GF-D8 (cell line): Measurements from ENCODE around the gene HIF1AN.
"Not testable (repeated sequence)": the region's sequence is repeated elsewhere in the genome, so short reads cannot be mapped to it uniquely, and the experiment has no call there.

Experiments
- DNase-seq: peaks from one replicate; lab custom pipeline; 2025; lab: John Stamatoyannopoulos, UW

HIF1AN gene

GRCh38 chr10:100567249-100567648 lies 31.5 kb downstream of the HIF1AN start:
- no peak for DNase-seq

GRCh38 chr10:100567826-100568225 lies 32.1 kb downstream of the HIF1AN start:
- no peak for DNase-seq

- no peak for DNase-seq
Measured at GRCh38 chr10:100568912-100569311, 33.2 kb downstream of the HIF1AN start.

- no peak for DNase-seq
Measured at GRCh38 chr10:100569687-100570481, 34.1 kb downstream of the HIF1AN start.

- no peak for DNase-seq
Measured at GRCh38 chr10:100570506-100570905, 34.8 kb downstream of the HIF1AN start.

- DNase-seq, result no peak
Measured at GRCh38 chr10:100571084-100571856, 35.5 kb downstream of the HIF1AN start.

- not testable (repeated sequence) for DNase-seq
Measured at GRCh38 chr10:100575146-100575545, 39.4 kb downstream of the HIF1AN start.

GRCh38 chr10:100575585-100576281 lies 40.0 kb downstream of the HIF1AN start:
- no peak for DNase-seq

GRCh38 chr10:100576282-100576635 lies 40.5 kb downstream of the HIF1AN start:
- DNase-seq, result no peak

- DNase-seq, result no peak
Measured at GRCh38 chr10:100579261-100580090, 43.7 kb downstream of the HIF1AN start.

GRCh38 chr10:100586959-100587358 lies 51.2 kb downstream of the HIF1AN start:
- no peak for DNase-seq

GRCh38 chr10:100598166-100598565 lies 62.4 kb downstream of the HIF1AN start:
- DNase-seq, result no peak

GRCh38 chr10:100600218-100600617 lies 64.5 kb downstream of the HIF1AN start:
- DNase-seq, result no peak

- DNase-seq, result no peak
Measured at GRCh38 chr10:100607439-100607838, 71.7 kb downstream of the HIF1AN start.
